Measurements from ENCODE around the gene CYS1. TPM values are rescaled to one million over a fixed set of nuclear protein-coding genes. Genes with fewer than 3 reads are reported as not detected.
"Not testable (repeated sequence)": the region's sequence is repeated elsewhere in the genome, so short reads cannot be mapped to it uniquely, and the experiment has no call there.

CYS1 gene
- total and polyA plus RNA-seq, 5 donors, result 4.9 to 13.3 (median 6.7) TPM

GRCh38 chr2:10091889-10092244 lies 11.7 kb upstream of the CYS1 start:
- 96% methylated on average over 2 of the region's 2 CpGs for WGBS
- not testable (repeated sequence) for H3K4me3 ChIP-seq (ENCODE audit: low read length); H3K9me3 ChIP-seq (ENCODE audit: control insufficient read depth, low read length); ATAC-seq; H3K4me1 ChIP-seq (ENCODE audit: control insufficient read depth, insufficient read depth, low read length); DNase-seq; H3K27me3 ChIP-seq (ENCODE audit: control insufficient read depth, insufficient read depth); H3K27ac ChIP-seq (ENCODE audit: low read length)
- intact Hi-C loops (cut with DNase I), result loop anchor here in 1 of 4 donors (10.0 kb wide), 1 partner anchor 277 kb away; no protein-coding TSS in a partner anchor

- Histone ChIP-seq H3K4me3 (ENCODE audit: low read length) (no peak overlapping the region), H3K9me3 (ENCODE audit: control insufficient read depth, low read length) (no peaks in the 10 kb centered on the region), H3K27ac (ENCODE audit: low read length) (no peak overlapping the region), H3K27me3 (ENCODE audit: control insufficient read depth, insufficient read depth) (no peaks in the 10 kb centered on the region), H3K4me1 (ENCODE audit: control insufficient read depth, insufficient read depth, low read length) (no peaks in the 10 kb centered on the region)
- intact Hi-C loops (cut with DNase I), result loop anchor here in 1 of 4 donors (10.0 kb wide), 1 partner anchor 277 kb away; no protein-coding TSS in a partner anchor
- WGBS, result 20% methylated on average over 52 of the region's 52 CpGs
- ATAC-seq (peak; percentile 36 to 75), DNase-seq (peak in 2 of 3 donors; percentile 54 to 56)
Observed at GRCh38 chr2:10091182-10091888, 11.1 kb upstream of the CYS1 start.

GRCh38 chr2:10089565-10090190 lies 9.5 kb upstream of the CYS1 start:
- Histone ChIP-seq H3K4me1 (ENCODE audit: control insufficient read depth, insufficient read depth, low read length) (no peaks in the 10 kb centered on the region), H3K27me3 (ENCODE audit: control insufficient read depth, insufficient read depth) (no peaks in the 10 kb centered on the region), H3K9me3 (ENCODE audit: control insufficient read depth, low read length) (no peaks in the 10 kb centered on the region), H3K27ac (ENCODE audit: low read length) (no peak overlapping the region), H3K4me3 (ENCODE audit: low read length) (no peak overlapping the region)
- ATAC-seq, result no peak
- WGBS, result 46% methylated on average over 5 of the region's 5 CpGs
- intact Hi-C loops (cut with DNase I), result loop anchor here in 1 of 4 donors (10.0 kb wide), 1 partner anchor 275 kb away; no protein-coding TSS in a partner anchor
- DNase-seq, result no peak

GRCh38 chr2:10087360-10087759 lies 7.1 kb upstream of the CYS1 start:
- Histone ChIP-seq H3K4me3 (ENCODE audit: low read length) (no peak overlapping the region), H3K9me3 (ENCODE audit: control insufficient read depth, low read length) (no peaks in the 10 kb centered on the region), H3K4me1 (ENCODE audit: control insufficient read depth, insufficient read depth, low read length) (no peaks in the 10 kb centered on the region), H3K27me3 (ENCODE audit: control insufficient read depth, insufficient read depth) (no peaks in the 10 kb centered on the region), H3K27ac (ENCODE audit: low read length) (no peak overlapping the region)
- intact Hi-C loops (cut with DNase I), result no loop called here
- DNase-seq (no peak), ATAC-seq (no peak)
- 61% methylated on average over 8 of the region's 8 CpGs for WGBS

- 68% methylated on average over 4 of the region's 4 CpGs for WGBS
- no peaks in the 10 kb centered on the region for H3K27me3 ChIP-seq (ENCODE audit: control insufficient read depth, insufficient read depth)
- H3K4me3 ChIP-seq (ENCODE audit: low read length), result no peak overlapping the region
- DNase-seq (no peak), ATAC-seq (no peak)
- no peaks in the 10 kb centered on the region for H3K9me3 ChIP-seq (ENCODE audit: control insufficient read depth, low read length)
- intact Hi-C loops (cut with DNase I), result no loop called here
- H3K27ac ChIP-seq (ENCODE audit: low read length), result no peak overlapping the region
- H3K4me1 ChIP-seq (ENCODE audit: control insufficient read depth, insufficient read depth, low read length), result no peaks in the 10 kb centered on the region
Observed at GRCh38 chr2:10086950-10087349, 6.7 kb upstream of the CYS1 start.

- Histone ChIP-seq H3K27me3 (ENCODE audit: control insufficient read depth, insufficient read depth) (no peaks in the 10 kb centered on the region), H3K4me3 (ENCODE audit: low read length) (no peak overlapping the region), H3K4me1 (ENCODE audit: control insufficient read depth, insufficient read depth, low read length) (peaks cover under 1% of the 10 kb centered on the region), H3K9me3 (ENCODE audit: control insufficient read depth, low read length) (no peaks in the 10 kb centered on the region), H3K27ac (ENCODE audit: low read length) (no peak overlapping the region)
- no peak for DNase-seq
- ATAC-seq, result no peak
- WGBS, result 95% methylated on average over 11 of the region's 11 CpGs
- intact Hi-C loops (cut with DNase I), result no loop called here
Observed at GRCh38 chr2:10085668-10086059, 5.5 kb upstream of the CYS1 start.

GRCh38 chr2:10085043-10085667 lies 4.9 kb upstream of the CYS1 start:
- intact Hi-C loops (cut with DNase I), result no loop called here
- peaks cover 3% of the 10 kb centered on the region for H3K4me1 ChIP-seq (ENCODE audit: control insufficient read depth, insufficient read depth, low read length)
- no peaks in the 10 kb centered on the region for H3K9me3 ChIP-seq (ENCODE audit: control insufficient read depth, low read length)
- H3K4me3 ChIP-seq (ENCODE audit: low read length), result no peak overlapping the region
- 68% methylated on average over 6 of the region's 6 CpGs for WGBS
- H3K27me3 ChIP-seq (ENCODE audit: control insufficient read depth, insufficient read depth), result no peaks in the 10 kb centered on the region
- no peak overlapping the region for H3K27ac ChIP-seq (ENCODE audit: low read length)
- ATAC-seq, result no peak
- DNase-seq, result no peak

GRCh38 chr2:10084223-10084865 lies 4.1 kb upstream of the CYS1 start:
- DNase-seq (no peak), ATAC-seq (no peak)
- Histone ChIP-seq H3K4me1 (ENCODE audit: control insufficient read depth, insufficient read depth, low read length) (peaks cover 3% of the 10 kb centered on the region), H3K27me3 (ENCODE audit: control insufficient read depth, insufficient read depth) (no peaks in the 10 kb centered on the region), H3K4me3 (ENCODE audit: low read length) (no peak overlapping the region), H3K27ac (ENCODE audit: low read length) (no peak overlapping the region), H3K9me3 (ENCODE audit: control insufficient read depth, low read length) (no peaks in the 10 kb centered on the region)
- intact Hi-C loops (cut with DNase I), result no loop called here
- WGBS, result 70% methylated on average over 12 of the region's 12 CpGs

- Histone ChIP-seq H3K27ac (ENCODE audit: low read length) (no peak overlapping the region), H3K4me3 (ENCODE audit: low read length) (no peak overlapping the region), H3K27me3 (ENCODE audit: control insufficient read depth, insufficient read depth) (no peaks in the 10 kb centered on the region), H3K4me1 (ENCODE audit: control insufficient read depth, insufficient read depth, low read length) (peaks cover 3% of the 10 kb centered on the region), H3K9me3 (ENCODE audit: control insufficient read depth, low read length) (no peaks in the 10 kb centered on the region)
- ATAC-seq (no peak), DNase-seq (no peak)
- intact Hi-C loops (cut with DNase I), result no loop called here
- 62% methylated on average over 13 of the region's 13 CpGs for WGBS
Observed at GRCh38 chr2:10083692-10084211, 3.5 kb upstream of the CYS1 start.

GRCh38 chr2:10083046-10083445 lies 2.8 kb upstream of the CYS1 start:
- Histone ChIP-seq H3K27ac (ENCODE audit: low read length) (no peak overlapping the region), H3K27me3 (ENCODE audit: control insufficient read depth, insufficient read depth) (no peaks in the 10 kb centered on the region), H3K4me3 (ENCODE audit: low read length) (no peak overlapping the region), H3K9me3 (ENCODE audit: control insufficient read depth, low read length) (no peaks in the 10 kb centered on the region), H3K4me1 (ENCODE audit: control insufficient read depth, insufficient read depth, low read length) (peaks cover 3% of the 10 kb centered on the region)
- no peak for ATAC-seq
- intact Hi-C loops (cut with DNase I), result no loop called here
- WGBS, result 56% methylated on average over 5 of the region's 5 CpGs
- DNase-seq, result no peak

Data from right cardiac atrium (tissue), 5 donors.